Measurements from ENCODE around the gene NAP1L5.

Gene NAP1L5

GRCh38 chr4:88720451-88721428 is 23.1 kb upstream of the NAP1L5 start:
- no peak for DNase-seq

- no peak for DNase-seq
These were observed 21.8 kb upstream of the NAP1L5 start for GRCh38 chr4:88719381-88719780.

DNA sequence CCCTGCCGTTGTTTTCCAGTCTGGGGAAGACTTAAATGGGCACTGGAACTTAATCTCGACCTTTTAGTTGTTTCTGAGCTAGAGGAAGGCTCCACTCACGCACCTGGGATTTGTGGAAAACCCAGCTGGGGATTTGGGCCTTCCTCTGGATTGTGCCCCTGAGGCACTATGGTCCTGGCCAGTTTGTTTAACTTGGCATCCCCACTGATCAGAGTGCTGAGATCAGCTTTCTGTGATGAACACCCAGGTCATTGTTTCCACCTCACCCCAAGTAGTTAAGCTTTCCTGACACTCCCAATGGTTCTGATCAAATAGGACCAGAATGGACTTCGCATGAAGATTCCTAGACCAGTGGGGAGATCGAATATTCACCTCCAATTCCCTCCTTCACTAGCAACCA is 20.5 kb upstream of the NAP1L5 start:
- no peak for DNase-seq

GRCh38 chr4:88713782-88714181 is 16.2 kb upstream of the NAP1L5 start:
- no peak for DNase-seq

GRCh38 chr4:88709989-88710388 is 12.4 kb upstream of the NAP1L5 start:
- DNase-seq: no peak

DNA sequence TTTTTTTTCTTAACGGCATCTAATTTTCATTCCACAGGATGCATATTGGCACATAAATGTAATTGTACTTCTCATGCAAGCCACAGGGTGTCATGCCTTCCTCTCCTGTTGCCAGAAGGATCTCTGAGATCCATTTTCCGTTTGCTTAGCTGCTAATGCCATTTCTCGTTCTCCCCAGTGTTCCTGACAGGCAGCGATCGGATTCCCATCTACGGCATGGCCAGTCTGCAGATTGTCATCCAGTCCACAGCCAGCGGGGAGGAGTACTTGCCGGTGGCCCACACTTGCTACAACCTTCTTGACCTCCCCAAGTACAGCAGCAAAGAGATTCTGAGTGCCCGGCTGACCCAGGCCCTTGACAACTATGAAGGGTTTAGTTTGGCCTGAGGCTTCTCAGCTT is 8.9 kb upstream of the NAP1L5 start:
- no peak for DNase-seq

DNA sequence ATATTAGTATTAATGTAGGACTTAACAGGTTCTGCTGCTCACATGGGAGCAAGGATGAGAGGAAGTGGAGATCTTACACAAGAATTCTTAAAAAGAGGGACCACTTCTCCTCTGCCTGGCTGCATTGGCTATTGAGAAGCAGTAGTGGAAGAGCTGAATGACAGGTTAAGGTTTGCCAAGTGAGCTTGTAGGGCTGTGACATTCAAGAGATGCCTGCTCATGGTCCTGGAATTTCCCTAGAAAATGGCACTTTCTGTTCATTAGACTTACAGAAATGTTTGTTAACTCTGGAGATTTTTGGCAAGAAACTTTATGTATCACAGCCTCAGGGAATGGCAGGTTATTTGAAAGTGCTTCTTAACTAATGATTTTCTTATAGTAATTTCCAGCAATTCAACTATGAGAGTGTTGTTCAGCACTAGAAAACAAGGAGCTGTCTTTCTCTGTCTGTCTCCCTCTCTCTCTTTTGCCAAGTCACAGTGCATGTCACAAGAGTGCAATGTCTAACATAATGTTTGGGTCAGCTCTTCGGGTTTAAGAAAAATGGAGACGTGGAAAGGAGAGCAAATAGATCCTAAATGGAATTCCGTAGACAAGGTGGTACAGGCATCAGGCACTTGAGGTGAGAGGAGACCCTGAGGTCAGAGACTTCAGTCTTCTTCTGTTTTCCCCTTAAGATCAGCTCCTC is 8.3 kb upstream of the NAP1L5 start:
- no peak for DNase-seq

DNA sequence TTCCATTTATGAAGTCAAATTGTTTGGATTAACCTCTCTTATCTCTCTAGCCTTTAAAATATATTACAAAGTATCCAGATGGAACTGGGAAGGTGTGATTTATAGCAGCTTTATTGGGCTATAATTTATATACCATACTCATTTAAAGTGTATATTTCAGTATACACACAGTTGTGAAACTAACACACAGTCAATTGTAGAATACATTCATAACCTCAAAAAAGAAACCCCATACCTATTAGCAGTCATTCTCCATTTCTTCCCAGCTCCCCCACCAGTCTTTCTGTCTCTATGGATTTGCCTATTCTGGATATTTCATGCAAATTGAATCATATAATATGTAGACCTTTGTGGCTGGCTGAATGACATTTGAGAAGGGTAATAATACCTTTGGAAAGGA is 7.6 kb upstream of the NAP1L5 start:
- no peak for DNase-seq

DNA sequence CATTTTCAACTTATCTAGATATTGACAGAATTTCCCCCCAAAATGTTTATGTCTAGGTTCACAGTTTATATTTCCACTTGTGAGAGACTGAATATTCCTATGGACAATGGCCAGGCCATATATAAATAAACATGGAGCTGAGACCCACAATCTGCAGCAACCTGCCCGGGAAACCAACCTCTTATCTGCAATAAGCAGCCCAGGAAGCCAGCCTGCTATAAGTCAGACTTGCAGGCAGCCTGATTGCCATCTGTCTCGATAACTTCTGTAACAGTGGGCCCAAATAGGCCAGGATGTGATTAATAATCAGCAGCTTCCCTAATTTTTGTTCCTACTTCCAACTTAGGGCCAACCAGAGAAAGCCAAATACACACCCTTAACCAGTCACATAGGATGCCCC is 5.2 kb upstream of the NAP1L5 start:
- DNase-seq: no peak

DNA sequence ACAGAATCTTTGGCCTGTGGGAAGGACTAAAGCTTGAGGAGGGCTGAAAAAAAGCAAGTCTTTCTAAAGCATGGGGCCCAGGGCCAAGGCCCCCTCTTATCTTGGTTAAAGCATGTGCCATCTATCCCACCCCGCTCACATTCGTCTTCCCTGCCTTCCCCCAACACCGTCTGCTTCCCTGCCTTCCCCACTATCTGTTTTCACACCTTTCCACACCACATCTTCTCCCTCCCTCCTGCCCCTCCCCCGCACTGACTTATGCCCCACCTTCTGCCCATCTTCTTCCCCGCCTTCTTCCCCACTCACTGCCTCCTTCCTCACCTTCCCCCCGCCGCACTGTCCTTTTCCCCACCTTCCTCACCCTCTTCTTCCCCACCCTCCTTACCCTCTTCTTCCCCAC is 890 bp upstream of the NAP1L5 start:
- DNase-seq: no peak

GRCh38 chr4:88697141-88697540 is 488 bp downstream of the NAP1L5 start:
- DNase-seq: peak; percentile 31

- no peak for DNase-seq
These were observed 999 bp downstream of the NAP1L5 start for GRCh38 chr4:88696630-88697029.

GRCh38 chr4:88693792-88694191 is 3.8 kb downstream of the NAP1L5 start:
- no peak for DNase-seq

DNA sequence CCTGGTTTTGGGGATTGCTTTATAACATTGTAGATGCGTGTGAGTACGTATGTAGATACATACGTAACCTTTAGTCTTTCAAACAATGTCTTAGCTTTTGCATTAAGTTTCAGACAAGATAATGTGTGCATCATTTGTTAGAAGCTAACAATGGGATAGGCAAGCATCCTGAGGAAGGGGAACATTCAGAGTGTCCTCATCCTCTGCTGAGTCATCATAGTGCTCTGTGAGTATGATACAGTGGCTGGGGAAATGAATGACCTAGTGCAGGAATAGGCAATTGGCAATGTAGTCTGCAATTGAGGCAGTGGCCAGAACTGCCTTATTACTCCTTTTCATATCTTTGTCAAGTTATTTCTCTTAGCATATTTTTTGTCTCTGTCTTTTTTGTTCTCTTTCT is 7.3 kb downstream of the NAP1L5 start:
- DNase-seq: no peak

DNA sequence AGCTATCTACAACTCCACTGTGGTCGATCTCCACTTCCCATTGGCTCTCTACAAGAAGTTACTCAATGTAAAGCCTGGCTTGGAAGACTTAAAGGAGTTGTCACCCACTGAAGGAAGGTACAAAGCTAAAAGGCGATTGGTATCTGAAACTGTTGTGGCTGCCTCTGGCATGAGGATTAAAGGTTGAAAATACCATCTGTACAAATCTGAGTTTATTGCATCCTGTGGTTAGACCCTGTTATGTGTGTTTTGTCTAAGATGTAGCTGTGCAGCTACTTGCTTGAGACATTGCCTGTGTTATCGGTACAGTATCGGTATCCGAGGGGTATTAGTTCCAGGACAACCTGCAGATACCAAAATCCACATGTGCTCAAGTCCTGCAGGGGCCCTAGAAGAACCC is 16.4 kb downstream of the NAP1L5 start:
- DNase-seq: no peak

GRCh38 chr4:88675543-88675942 is 22.1 kb downstream of the NAP1L5 start:
- DNase-seq: no peak

GRCh38 chr4:88674979-88675378 is 22.6 kb downstream of the NAP1L5 start:
- DNase-seq: no peak

GRCh38 chr4:88674565-88674964 is 23.1 kb downstream of the NAP1L5 start:
- no peak for DNase-seq

DNA sequence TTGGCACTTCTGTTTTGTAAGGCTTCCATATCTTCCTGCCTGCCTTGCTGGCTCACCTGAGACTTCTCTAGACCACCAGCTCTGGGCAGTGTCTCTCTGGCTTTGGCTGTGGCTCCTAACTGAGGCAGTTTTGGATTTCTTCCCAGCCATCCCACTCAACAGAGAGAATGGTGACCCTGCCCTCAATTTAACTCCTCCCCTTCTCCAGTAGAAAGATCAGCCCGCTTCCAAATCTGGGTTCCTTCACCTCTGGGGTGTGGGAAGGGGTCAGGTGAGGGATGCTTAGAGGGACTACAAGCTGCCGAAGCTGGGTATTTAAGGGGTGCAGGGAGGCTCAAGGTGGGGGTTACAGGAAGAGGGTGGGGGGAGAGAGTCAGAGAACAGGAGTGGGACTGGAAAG is 23.7 kb downstream of the NAP1L5 start:
- no peak for DNase-seq

DNA sequence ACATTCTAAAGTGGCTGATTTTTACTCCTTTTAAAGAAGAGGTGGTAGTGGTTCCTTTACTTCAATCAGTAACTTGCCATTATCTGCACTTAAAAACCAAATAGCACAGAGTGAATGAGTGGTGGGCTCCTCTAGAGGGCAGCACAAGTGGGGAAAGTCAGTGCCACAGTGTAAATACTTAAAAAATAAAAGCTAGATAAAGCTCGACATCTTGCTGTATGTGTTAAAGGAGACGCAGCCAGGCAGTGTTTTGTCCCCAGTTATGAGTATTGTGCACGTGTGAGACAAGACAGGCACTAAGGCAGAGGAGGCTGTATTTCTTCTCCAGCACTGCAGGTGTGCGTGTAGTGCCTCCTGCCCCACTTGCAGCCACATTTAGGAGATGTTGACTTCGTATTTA is 24.6 kb downstream of the NAP1L5 start:
- peak; percentile 32 for DNase-seq

GRCh38 chr4:88661739-88662138 is 35.9 kb downstream of the NAP1L5 start:
- DNase-seq: no peak

DNA sequence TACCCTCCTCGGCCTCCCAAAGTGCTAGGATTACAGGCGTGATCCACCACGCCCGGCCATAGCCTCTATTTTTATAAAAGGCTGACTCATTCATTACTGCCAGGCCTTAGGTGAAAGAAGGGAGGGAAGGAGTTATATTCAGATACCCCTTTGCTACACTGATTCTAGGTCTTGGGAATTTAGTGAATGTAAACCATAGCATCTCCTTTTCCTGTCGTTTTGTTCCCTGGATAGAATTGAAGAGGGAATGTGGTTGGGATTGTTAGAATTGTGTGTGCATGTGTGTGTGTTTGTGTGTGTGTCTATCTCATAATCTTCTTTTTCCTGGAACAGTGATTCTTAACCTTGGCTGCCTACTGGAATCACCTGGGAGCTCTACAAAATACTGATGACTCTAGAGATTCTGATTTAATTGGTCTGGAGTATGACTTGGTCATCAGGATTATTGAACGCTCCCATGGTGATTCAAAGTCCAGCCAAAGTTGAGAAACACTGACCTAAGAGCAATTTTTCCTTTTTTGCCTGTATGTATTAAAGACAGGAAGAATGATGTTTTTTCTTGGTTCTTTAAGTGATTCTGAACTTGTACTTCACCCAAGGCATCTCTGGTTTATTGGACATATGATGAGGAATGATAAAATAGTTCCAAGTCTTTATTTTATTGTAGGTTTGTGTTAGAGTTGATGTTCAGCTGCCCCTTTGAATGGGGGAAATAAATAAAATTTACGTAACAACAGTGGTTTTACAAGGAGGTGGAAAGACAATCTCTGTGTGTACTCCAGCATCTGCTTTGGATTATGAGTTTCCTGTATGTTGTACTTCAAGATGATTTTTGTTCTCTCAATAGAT is 37.0 kb downstream of the NAP1L5 start:
- DNase-seq: no peak

GRCh38 chr4:88659890-88660208 is 37.8 kb downstream of the NAP1L5 start:
- DNase-seq: no peak

Measured in stimulated activated CD8-positive, alpha-beta memory T cell treated with anti-CD3 and anti-CD28 coated beads, Interleukin-4, amount 100 ng/mL, for 48 hours (primary cell).